VCaP (cell line): Measurements from ENCODE around the gene MAP3K3.

ENCODE experiments used
- H3K27ac ChIP-seq: fragments of 450-650 bp; 2 replicates; pipeline ENCODE4 v1.5.1; 2017
- CTCF ChIP-seq: fragments of 450-650 bp; conservative IDR thresholded peaks from 2 replicates; pipeline ENCODE4 v1.5.1; 2017; ENCODE audit warnings: mild to moderate bottlenecking, moderate library complexity

Gene MAP3K3

GRCh38 chr17:63640038-63640437 lies 17.8 kb downstream of the MAP3K3 start:
- TF ChIP-seq CTCF = no peak
- H3K27ac ChIP-seq = no peak overlapping the region

GRCh38 chr17:63641692-63642448 lies 19.7 kb downstream of the MAP3K3 start:
- TF ChIP-seq CTCF = no peak
- no peak overlapping the region for H3K27ac ChIP-seq

- H3K27ac ChIP-seq = no peak overlapping the region
These were observed 22.6 kb downstream of the MAP3K3 start for GRCh38 chr17:63644846-63645245.

GRCh38 chr17:63645775-63646487 lies 23.7 kb downstream of the MAP3K3 start:
- no peak for TF ChIP-seq CTCF

More at GRCh38 chr17:63644846-63645245, 22.6 kb downstream of the MAP3K3 start:
- no peak for TF ChIP-seq CTCF

GRCh38 chr17:63646488-63646806 lies 24.2 kb downstream of the MAP3K3 start:
- TF ChIP-seq CTCF = no peak
- no peak overlapping the region for H3K27ac ChIP-seq

More at GRCh38 chr17:63645775-63646487, 23.7 kb downstream of the MAP3K3 start:
- H3K27ac ChIP-seq = no peak overlapping the region

- H3K27ac ChIP-seq = no peak overlapping the region
- TF ChIP-seq CTCF = no peak
These were observed 25.0 kb downstream of the MAP3K3 start for GRCh38 chr17:63647065-63647725.

GRCh38 chr17:63647936-63648335 lies 25.7 kb downstream of the MAP3K3 start:
- TF ChIP-seq CTCF = no peak
- H3K27ac ChIP-seq = no peak overlapping the region
